NCI-H128 (cell line): ENCODE measurements around the gene CTNNBIP1.

Experiments used
- DNase-seq: peaks from one replicate; lab custom pipeline; 2025; ENCODE audit not compliant: unreplicated experiment; lab: John Stamatoyannopoulos, UW

CTNNBIP1 gene

GRCh38 chr1:9835758-9836631, 74.1 kb downstream of the CTNNBIP1 start:
- DNase-seq: no peak

- no peak for DNase-seq
Measured at GRCh38 chr1:9835404-9835757, 74.7 kb downstream of the CTNNBIP1 start.

- DNase-seq: no peak
Measured at GRCh38 chr1:9833632-9834031, 76.4 kb downstream of the CTNNBIP1 start.

GRCh38 chr1:9827558-9828185, 82.4 kb downstream of the CTNNBIP1 start:
- no peak for DNase-seq

GRCh38 chr1:9826616-9827015, 83.5 kb downstream of the CTNNBIP1 start:
- DNase-seq: no peak

GRCh38 chr1:9826087-9826486, 84.0 kb downstream of the CTNNBIP1 start:
- no peak for DNase-seq

GRCh38 chr1:9825093-9826074, 84.7 kb downstream of the CTNNBIP1 start:
- no peak for DNase-seq

GRCh38 chr1:9824702-9825089, 85.4 kb downstream of the CTNNBIP1 start:
- no peak for DNase-seq

- peak; percentile 77 for DNase-seq
Measured at GRCh38 chr1:9823943-9824701, 85.9 kb downstream of the CTNNBIP1 start, which contains the start of gene CLSTN1. Gene CLSTN1, minus strand, starts transcription at chr1:9823965. Its CDS starts 232 bp downstream, at chr1:9823733.

- no peak for DNase-seq
Measured at GRCh38 chr1:9823693-9823942, 86.5 kb downstream of the CTNNBIP1 start.

- DNase-seq: no peak
Measured at GRCh38 chr1:9822897-9823692, 87.0 kb downstream of the CTNNBIP1 start.

- DNase-seq: no peak
Measured at GRCh38 chr1:9822490-9822889, 87.6 kb downstream of the CTNNBIP1 start.

- DNase-seq: no peak
Measured at GRCh38 chr1:9821710-9822109, 88.4 kb downstream of the CTNNBIP1 start.

- no peak for DNase-seq
Measured at GRCh38 chr1:9820521-9820920, 89.5 kb downstream of the CTNNBIP1 start.

- no peak for DNase-seq
Measured at GRCh38 chr1:9817734-9818133, 92.3 kb downstream of the CTNNBIP1 start.

- no peak for DNase-seq
Measured at GRCh38 chr1:9816199-9816598, 93.9 kb downstream of the CTNNBIP1 start.

GRCh38 chr1:9815150-9815549, 94.9 kb downstream of the CTNNBIP1 start:
- no peak for DNase-seq

GRCh38 chr1:9814619-9815018, 95.5 kb downstream of the CTNNBIP1 start:
- DNase-seq: no peak

GRCh38 chr1:9811239-9811966, 98.7 kb downstream of the CTNNBIP1 start:
- no peak for DNase-seq
